ENCODE measurements around the gene GSG1L.

Gene GSG1L

DNA sequence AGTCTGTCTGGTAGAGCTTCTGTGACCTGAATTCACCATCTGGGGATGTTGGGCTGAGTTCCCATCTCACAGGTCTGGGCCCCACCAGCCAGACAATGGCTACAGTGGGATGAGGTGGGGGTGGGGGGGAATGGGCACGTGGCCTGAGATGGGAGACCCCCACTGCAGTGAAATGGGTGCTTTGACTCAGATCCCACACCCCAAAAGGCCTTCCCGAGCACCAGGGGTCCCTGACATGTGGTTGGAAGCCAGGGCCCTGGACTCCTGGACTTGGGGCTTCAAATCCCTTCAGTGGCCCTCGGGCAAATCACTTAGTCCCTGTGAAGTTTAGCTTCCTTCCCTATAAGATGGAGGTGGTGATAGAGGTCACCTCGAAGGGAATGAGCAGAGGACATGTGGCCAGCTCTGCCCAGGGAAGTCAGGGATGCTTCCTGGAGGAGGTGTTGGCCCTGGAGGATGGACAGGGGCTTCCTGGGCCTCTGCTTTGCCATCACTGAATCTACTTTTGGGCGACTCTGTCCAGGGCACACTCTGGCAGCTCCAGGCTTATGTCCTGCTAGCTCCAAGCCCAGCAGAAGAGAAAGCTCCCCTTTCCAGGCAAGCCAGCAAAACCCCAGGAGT lies 295.4 kb downstream of the GSG1L start:
- no peak for DNase-seq

GRCh38 chr16:27767081-27767480 lies 296.4 kb downstream of the GSG1L start:
- no peak for DNase-seq

DNA sequence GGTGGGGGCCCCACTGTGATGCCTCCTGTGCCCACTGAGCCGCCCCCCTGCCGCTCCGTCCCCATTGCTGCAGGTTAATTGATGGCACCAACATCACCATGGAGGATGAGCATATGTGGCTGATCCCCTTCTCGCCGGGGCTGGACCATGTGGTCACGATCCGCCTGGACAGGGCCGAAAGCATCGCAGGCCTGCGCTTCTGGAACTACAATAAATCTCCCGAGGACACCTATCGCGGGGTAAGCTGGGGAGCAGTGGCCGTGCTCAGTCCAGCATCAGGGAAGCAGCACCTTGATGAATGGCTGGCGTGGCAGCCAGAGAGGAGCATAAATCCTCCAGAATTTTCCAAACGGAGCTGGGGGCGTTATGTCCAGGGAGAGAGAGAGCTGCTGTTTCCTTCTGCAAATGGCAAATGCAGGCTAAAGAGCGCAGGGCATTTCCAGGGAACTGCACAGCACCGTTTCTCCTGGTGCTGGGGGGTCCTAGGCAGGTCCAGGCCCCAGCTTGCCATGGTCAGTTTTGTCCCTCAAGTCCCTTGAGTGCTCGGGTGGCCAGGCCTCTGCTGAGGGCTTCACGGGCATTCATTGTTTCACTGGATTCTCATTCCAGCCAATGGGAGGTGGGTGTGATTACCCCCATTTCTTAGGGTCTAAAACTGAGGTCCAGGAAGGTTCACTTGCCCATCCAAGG lies 297.1 kb downstream of the GSG1L start:
- no peak for DNase-seq

DNA sequence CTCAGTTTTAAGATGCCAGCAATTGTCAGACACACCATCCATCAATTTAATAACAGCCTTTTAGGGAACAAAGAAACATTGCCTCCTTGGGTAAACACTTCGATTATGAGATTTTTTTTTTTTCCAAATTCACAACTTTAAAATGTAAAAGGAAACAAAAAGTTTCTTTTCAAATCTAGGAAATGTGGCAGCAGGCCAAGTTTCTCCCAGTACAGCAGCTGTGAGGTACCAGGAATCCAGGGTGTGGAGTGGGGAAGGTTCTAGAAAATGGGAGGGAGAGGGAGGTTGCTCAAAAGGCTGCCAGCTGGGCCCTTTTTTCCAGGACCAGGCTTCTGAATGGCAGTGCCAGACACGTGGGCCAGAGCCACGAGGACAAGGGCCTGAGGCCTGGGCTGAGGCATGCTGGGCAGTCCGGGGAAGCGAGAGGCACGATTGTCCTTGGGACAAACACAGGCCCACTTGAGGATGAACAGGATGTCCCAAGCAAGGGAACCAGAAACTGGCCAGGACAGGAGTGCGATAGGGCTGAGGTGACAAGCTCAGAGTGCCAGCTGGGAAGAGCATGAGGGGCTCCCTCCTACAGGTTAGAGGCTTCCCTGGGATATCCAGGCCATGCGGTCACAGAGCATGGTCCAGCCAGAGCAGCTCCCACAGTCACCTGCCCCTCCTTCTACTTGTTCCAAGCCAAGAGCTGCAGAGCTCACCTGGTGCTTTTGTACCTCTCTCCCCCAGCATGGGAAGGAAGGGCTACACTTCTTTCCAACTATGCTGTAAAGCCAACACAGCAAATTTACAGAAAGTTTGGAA lies 298.4 kb downstream of the GSG1L start:
- DNase-seq, result no peak

DNA sequence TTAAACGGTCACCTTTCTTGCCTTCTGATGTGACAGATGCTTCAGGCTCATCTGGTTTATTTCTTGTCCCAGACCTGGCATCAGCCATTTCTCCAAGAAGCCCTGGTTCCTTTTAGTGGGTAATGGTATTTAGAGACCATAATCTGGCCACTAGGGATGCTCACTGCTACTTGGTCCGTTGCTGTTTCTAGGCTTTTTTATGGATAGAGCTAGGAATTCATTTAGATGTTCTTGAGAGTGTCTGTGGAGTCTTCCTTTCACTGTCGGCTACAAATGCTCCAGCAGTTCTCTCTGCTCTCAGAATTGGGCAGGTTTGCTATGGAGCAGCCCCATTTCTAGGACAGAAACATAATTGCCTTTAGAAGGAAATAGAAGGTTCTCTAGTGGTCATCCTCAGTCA lies 299.1 kb downstream of the GSG1L start:
- no peak for DNase-seq

DNA sequence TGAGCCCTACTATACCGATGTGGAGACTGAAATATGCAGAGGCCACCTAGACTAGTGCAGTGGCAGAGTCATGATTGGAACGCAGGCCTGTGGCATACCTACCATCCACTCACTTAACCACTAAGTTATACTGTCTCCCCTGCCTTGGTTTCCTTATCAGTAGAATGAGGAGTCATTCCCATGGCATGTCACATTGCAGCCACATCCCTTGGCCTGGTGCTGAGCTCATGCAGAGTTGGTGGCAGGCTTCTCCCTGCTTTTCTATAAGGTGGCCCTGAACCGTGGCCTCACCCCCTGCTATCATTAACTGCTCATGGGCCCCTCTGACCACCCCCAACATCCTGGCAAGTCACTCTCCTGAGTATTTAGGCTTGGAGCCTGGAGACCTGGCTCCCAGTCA lies 301.1 kb downstream of the GSG1L start:
- no peak for DNase-seq

- no peak for DNase-seq
Measured at GRCh38 chr16:27761816-27762215, 301.7 kb downstream of the GSG1L start.

DNA sequence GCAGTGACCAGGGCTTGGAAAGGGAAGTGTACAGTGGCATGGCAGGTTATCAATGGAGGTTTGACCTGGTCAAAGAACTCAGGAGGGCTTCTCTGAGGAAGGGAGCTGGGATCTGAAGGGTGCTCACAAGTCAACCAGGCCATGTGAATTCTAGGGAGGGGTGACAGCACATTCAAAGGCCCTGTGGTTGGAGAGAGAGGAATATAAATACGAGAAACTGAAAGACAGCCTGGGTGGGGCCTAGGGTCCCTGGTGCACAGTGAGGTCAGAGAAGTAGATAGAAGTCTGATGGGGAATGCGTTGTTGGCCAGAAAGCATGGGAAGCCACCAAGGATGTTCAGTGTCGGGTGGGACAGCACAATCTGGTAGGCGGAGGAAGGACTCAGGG lies 302.7 kb downstream of the GSG1L start:
- no peak for DNase-seq

DNA sequence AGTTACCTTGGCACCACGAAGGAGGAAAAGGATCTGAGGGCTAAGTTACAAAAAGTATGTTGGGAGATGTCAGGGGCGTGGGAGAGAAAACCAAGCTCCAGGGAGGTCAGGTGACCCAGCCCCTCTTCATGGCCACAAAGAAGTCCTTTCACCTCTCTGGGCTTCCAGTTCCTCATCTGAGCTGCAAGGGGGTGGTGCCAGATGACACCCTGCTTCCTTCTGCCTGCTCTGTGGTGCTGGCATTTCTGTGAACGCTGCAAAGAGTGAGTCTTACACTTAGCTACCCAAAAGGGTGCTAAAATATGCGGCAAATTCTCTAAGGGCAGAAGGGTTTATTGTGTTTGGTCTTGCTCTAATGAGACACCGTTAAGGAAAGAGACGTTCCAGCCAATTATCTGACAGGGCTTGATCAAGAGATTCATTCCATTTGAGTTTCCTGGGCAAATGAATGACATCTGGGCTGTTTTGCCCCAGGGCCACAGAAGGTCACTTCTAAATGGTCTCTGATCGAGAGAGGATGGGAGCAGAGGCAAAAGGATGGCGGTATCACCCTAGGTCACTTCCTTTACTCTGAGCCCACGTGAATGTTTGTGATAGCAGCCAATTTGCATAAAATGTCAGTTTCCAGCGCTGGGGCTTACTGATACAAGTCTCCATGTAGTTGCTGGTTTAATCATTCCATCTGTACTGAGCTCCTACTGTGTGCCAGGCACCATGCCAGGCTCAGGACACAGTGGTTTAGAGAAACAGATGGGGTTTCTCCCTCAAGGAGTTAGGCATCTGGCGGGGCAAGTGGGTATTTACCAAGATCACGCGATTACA lies 303.3 kb downstream of the GSG1L start:
- DNase-seq, result no peak

- DNase-seq, result no peak
Measured at GRCh38 chr16:27759301-27759871, 304.1 kb downstream of the GSG1L start.

GRCh38 chr16:27758544-27758943 lies 305.0 kb downstream of the GSG1L start:
- DNase-seq, result no peak

DNA sequence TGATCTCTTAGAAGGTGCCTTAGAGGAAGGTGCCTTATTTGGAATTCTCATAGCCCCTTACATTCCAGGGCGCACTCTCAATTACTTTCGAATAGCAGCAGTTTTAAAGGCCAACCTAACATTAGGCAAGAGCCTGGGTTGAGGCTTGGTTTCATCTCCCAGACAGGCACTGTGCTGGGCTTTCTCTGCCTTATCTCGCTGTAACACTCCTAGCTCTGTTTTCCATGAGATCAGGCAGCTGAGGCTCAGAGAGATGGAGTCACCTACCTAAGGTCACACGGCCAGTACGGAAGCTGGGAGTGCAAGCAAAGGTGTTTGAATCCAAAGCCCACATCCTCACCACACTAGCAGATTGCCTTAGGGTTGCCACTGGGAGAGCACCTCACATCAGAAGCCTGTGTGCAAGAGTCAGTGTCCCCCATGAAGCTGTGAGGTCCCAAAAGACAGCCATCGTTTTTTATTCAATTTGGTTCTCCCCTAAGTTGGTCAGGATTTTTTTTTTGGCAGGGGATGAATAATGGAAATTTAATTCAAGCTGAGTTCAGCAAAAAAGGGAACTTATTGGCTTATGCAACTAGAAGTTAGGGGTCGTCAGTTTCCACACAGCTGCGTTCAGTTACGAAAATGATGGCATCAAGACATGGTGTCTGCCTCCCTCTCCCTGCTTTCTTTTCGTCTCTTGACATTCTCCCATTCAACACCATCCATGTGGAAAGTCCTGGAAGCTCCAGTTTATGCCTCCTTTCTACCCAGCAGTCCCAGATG lies 307.1 kb downstream of the GSG1L start:
- no peak for DNase-seq

DNA sequence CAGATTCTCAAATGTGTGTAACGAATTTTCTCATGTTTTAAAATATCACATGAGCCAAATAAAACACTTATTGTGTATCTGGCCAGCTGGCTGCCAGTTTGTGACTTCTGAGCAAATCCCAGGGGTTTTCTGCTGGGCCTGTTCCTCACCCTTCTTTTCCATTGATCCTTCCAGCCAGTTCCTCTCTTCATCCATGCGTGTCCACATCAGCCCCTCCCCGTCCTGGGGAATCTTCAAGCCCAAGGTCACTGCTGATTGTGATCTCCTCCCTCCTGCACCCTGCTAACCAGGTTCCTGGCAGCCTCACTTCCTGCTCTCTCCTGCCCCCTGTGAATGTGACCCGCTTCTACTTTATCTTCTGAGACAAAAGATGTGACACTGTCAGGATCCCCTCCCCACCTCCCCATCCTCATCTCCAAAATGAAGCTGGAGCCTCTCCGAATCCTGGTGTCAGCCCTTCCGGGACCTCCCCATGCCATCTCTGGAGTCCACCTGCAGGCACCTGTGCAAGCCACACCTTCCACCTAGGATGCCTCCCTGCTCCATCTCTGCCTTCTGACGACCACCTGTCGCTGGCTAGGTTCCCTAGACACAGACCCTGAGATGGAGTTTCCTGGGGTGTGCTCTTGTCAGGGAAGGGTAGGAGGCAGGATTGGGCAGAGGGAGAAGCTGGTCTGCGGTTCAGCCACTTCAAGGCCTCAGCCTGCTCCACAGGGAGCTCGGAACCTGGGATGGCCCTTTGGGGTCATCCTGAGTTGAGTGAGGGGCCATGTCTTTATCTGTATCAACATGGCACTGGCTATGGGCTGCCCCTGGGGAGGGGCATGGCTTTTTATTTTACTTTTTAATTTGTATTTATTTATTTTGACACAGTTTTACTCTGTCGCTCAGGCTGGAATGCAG lies 308.5 kb downstream of the GSG1L start:
- no peak for DNase-seq

GRCh38 chr16:27753563-27753962 lies 310.0 kb downstream of the GSG1L start:
- no peak for DNase-seq

- DNase-seq, result no peak
Measured at GRCh38 chr16:27752241-27752640, 311.3 kb downstream of the GSG1L start.

DNA sequence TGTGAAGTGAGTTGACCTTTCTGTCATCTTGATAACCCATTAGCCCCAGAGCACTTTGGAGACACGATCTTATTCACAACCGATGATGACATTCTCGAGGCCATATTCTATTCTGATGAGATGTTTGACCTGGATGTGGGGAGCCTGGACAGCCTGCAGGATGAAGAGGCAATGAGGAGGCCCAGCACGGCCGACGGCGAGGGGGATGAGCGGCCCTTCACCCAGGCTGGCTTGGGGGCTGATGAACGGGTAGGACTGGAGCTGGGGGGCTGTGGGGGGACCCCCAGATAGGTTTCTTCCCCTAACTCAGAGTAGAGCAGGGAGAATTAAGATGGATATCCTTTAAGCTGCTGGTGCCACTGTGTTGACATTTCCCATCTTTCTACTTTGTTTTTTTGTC lies 311.8 kb downstream of the GSG1L start:
- no peak for DNase-seq

GRCh38 chr16:27751233-27751632 lies 312.3 kb downstream of the GSG1L start:
- DNase-seq, result no peak

DNA sequence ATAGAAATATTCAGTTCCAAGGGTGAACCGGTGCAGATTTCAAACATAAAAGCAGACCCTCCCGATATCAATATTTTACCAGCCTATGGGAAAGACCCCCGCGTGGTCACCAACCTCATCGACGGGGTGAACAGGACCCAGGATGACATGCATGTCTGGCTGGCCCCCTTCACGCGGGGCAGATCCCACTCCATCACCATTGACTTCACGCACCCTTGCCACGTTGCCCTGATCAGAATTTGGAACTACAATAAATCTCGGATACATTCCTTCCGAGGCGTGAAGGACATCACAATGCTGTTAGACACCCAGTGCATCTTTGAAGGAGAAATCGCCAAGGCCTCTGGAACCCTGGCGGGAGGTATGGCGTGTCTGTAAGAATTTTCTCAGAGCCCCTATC lies 313.6 kb downstream of the GSG1L start:
- DNase-seq, result no peak

DNA sequence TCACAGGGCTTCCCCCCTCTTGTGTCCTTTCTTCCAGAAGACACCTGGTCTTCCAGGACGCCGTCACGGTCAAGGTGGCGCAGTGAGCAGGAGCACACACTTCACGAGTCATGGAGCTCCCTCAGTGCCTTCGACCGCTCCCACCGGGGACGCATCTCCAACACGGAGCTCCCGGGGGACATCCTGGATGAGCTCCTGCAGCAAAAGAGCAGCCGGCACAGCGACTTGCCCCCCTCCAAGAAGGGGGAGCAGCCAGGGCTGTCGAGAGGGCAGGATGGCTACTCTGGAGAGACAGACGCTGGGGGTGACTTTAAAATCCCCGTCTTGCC lies 314.0 kb downstream of the GSG1L start:
- no peak for DNase-seq

DNA sequence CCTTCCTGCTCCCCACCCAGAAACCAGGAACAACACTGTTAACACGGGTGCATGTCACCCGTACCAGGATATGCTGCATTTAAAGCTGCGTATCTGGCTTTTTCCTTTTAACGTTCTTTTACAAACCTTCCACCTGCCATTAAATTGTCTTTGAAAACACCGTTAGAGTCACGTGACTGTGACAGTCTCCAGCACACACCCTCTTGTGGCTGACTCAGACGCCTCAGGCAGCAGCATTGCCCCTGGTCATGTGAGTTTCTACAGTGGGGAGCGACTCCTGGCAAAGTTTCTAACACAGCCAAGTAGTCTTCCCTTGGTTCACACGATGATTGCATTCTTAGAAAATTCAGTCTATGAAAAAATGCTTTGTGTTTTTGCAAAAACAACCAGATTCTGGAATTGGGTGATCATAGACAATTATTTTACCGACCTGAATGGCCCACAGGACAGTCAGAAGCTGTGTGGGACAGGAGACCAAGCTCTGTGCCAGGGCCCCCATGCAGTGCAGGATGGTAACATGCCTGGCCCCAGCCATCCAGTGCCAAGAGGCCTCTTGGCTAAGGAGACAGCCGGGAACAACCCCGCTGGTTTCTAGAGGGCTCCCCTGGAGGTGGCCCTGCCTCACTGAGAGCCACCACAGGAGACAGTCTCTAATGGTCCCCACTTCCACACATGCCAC lies 314.5 kb downstream of the GSG1L start:
- no peak for DNase-seq

DNA sequence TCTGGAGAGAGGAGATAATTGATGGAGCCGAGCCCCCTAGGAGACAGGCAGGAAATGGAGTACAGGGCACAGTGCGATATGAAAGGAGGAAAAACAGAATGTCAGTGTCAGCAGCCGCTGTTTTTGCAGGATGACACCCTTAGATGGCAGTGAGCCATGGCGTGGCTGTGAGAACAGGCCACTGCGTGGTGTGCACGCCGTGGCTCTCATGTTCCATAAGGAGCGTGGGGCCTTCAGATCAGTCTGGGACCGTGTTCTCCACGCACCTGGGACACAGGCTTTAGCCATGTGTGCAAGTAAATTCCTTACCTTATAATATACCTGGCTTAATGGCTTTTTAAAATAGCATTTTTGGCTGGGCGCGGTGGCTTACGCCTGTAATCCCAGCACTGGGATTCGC lies 315.6 kb downstream of the GSG1L start:
- DNase-seq, result no peak

All from activated CD8-positive, alpha-beta memory T cell treated with anti-CD3 and anti-CD28 coated beads, Interleukin-2, amount 50 U/mL, for 48 hours (primary cell).